CD8-positive, alpha-beta memory T cell (primary cell): Measurements from ENCODE around the gene SFI1. TPM values are rescaled to one million over a fixed set of nuclear protein-coding genes. Genes with fewer than 3 reads are reported as not detected.
A peak's percentile ranks its signal among the peaks of the same experiment; 100 is the strongest.

Source experiments
- CTCF ChIA-PET: fragments of 350-600 bp; sonication (Branson Sonifier 250); formaldehyde crosslinking; loops from one replicate; lab custom pipeline; 2021; ENCODE audit warnings: antibody characterized with exemption; lab: Charles Lee
- POLR2A ChIA-PET: fragments of 350-600 bp; sonication (Branson Sonifier 250); formaldehyde crosslinking; loops from one replicate; lab custom pipeline; 2021; ENCODE audit warnings: antibody characterized with exemption; lab: Charles Lee
- DNase-seq, 5 donors: peaks; one replicate each; pipeline versions ENCODE4 v3.0.0 to v3.0.0-alpha.2; 2020 to 2022; ENCODE audit warnings: mixed read lengths in 1 of 5
- H3K27ac ChIP-seq: one replicate; pipeline ENCODE4 v1.7.0; 2013; ENCODE audit warnings: low read depth, mild to moderate bottlenecking, low read length, moderate library complexity
- H3K27me3 ChIP-seq: 2 replicates; pipeline ENCODE4 v1.7.0; 2013; ENCODE audit warnings: low read length, mild to moderate bottlenecking; ENCODE audit not compliant: insufficient read depth, poor library complexity, severe bottlenecking
- H3K36me3 ChIP-seq: 2 replicates; pipeline ENCODE4 v1.7.0; 2013; ENCODE audit warnings: mild to moderate bottlenecking, low read length, moderate library complexity; ENCODE audit not compliant: insufficient read depth
- H3K4me1 ChIP-seq: 2 replicates; pipeline ENCODE4 v1.7.0; 2013; ENCODE audit warnings: mild to moderate bottlenecking, low read length, moderate library complexity; ENCODE audit not compliant: insufficient read depth
- H3K4me3 ChIP-seq: 2 replicates; pipeline ENCODE4 v1.7.0; 2013; ENCODE audit warnings: mild to moderate bottlenecking, low read length
- H3K9me3 ChIP-seq: 2 replicates; pipeline ENCODE4 v1.7.0; 2013; ENCODE audit warnings: mild to moderate bottlenecking, low read length
- H3K27ac Mint-ChIP-seq, 8 donors: one replicate each; pipeline ENCODE4 v1.8.0; 2020 to 2021; ENCODE audit warnings: mixed read lengths in 8 of 8, mild to moderate bottlenecking in 6 of 8, inconsistent platforms in 3 of 8, moderate library complexity in 3 of 8
- H3K27me3 Mint-ChIP-seq, 2 donors: one replicate each; pipeline ENCODE4 v1.8.0; 2020 to 2021; ENCODE audit warnings: mixed read lengths in 2 of 2, mild to moderate bottlenecking in 1 of 2, moderate library complexity in 1 of 2
- H3K36me3 Mint-ChIP-seq, 3 donors: one replicate each; pipeline ENCODE4 v1.8.0; 2020 to 2021; ENCODE audit warnings: mixed read lengths in 3 of 3, inconsistent platforms in 1 of 3, mild to moderate bottlenecking in 1 of 3
- H3K4me1 Mint-ChIP-seq, 3 donors: one replicate each; pipeline ENCODE4 v1.8.0; 2020 to 2021; ENCODE audit warnings: mixed read lengths in 3 of 3, inconsistent platforms in 1 of 3, mild to moderate bottlenecking in 1 of 3
- H3K4me3 Mint-ChIP-seq, 7 donors: one replicate each; pipeline ENCODE4 v1.8.0; 2020 to 2021; ENCODE audit warnings: mixed read lengths in 7 of 7, mild to moderate bottlenecking in 6 of 7, moderate library complexity in 4 of 7, inconsistent platforms in 2 of 7
- H3K9me3 Mint-ChIP-seq, 5 donors: one replicate each; pipeline ENCODE4 v1.8.0; 2020 to 2022; ENCODE audit warnings: mixed read lengths in 5 of 5, mild to moderate bottlenecking in 3 of 5, moderate library complexity in 2 of 5, inconsistent platforms in 1 of 5
- polyA plus RNA-seq: library from polyadenylated mRNA; unstranded; fragments of 300-500 nt; fragmentation: Illumina TruSeq; gene quantifications from one replicate; pipeline ENCODE4 v1.2.3, GENCODE V29; 2021
- total RNA-seq, 2 experiments: library from RNA; stranded (reverse); gene quantifications; one replicate each; pipeline ENCODE4 v1.2.3, GENCODE V29; 2021

SFI1 gene
- total and polyA plus RNA-seq, 3 experiments from 2014 or later = 34.8 to 129 (median 119) TPM

DNA sequence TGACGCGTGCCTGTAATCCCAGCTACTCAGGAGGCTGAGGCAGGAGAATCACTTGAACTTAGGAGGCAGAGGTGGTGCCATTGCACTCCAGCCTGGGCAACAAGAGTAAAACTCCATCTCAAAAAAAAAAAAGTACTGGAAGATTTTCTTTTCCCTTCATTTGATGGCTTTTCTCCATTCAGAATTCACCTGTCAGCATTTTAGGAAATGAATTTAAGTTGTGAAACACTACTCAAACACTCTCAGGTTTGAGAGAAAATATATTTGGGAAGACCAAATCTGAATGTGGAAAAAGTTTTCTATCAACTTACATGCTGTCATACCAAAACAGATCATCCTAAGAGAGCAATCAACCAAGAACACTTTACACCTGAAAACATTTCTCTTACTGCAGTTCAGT is 9.4 kb upstream of the SFI1 start:
- no peak overlapping the region for H3K4me3 ChIP-seq
- Mint-ChIP-seq H3K27me3 (no peaks in the 10 kb centered on the region), H3K27ac (peak overlapping the region in 5 of 8 donors; percentile 12 to 85 (median 50)), H3K4me1 (peaks cover 44 to 67% (median 55%) of the 10 kb centered on the region in 3 donors), H3K36me3 (peaks cover 6 to 53% (median 11%) of the 10 kb centered on the region in 3 donors), H3K4me3 (peak overlapping the region in 2 of 7 donors; percentile 40 to 73), H3K9me3 (no peaks in the 10 kb centered on the region)
- peaks cover 3% of the 10 kb centered on the region for H3K36me3 ChIP-seq
- H3K27ac ChIP-seq = no peak overlapping the region
- POLR2A ChIA-PET = no interaction called here
- CTCF ChIA-PET = no interaction called here
- no peaks in the 10 kb centered on the region for H3K9me3 ChIP-seq
- no peaks in the 10 kb centered on the region for H3K27me3 ChIP-seq
- H3K4me1 ChIP-seq = peaks cover 28% of the 10 kb centered on the region
- DNase-seq = no peak

DNA sequence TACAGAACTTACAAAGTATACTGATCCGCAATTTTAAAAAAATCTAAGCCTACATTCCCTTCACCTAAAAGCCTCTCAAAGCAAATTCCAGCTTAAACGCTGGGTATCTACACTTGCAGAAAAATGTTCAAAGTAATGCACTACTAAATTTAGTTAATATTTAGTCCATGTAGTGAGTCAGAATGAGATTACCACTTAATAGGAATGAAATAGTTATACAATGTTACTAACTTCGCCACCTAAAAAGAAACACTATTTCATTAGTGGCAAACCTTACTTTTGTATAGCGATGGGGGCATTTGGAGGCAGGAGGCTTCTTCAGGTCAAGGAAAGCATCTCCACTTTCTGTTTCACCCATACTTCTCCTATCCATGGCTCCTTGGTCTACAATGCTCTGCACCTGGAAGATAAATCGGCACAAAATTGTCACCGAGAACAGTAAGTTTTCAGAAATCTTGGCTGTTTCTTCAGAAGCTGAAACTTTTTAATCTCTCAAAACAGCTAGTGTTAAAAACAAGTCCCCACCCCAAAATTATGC is 7.9 kb upstream of the SFI1 start:
- ChIA-PET POLR2A (interaction anchor here (0.6 to 3.0 kb wide), 4 partner anchors 142 to 519 kb away, joined by 3 to 7 read pairs (median 3); partner anchors contain the start of genes RNF185 and TUG1), CTCF (interaction anchor here (0.9 to 1.3 kb wide), 3 partner anchors 37 to 146 kb away, joined by 3 read pairs; no protein-coding TSS in a partner anchor)
- Histone ChIP-seq H3K9me3 (no peaks in the 10 kb centered on the region), H3K27me3 (no peaks in the 10 kb centered on the region), H3K27ac (peak overlapping the region; percentile 27), H3K4me1 (peaks cover 28% of the 10 kb centered on the region), H3K36me3 (no peaks in the 10 kb centered on the region), H3K4me3 (peak overlapping the region; percentile 50)
- no peak for DNase-seq
- peaks cover 6 to 40% (median 10%) of the 10 kb centered on the region in 3 donors for H3K36me3 Mint-ChIP-seq
- peaks cover 43 to 54% (median 52%) of the 10 kb centered on the region in 3 donors for H3K4me1 Mint-ChIP-seq
- no peaks in the 10 kb centered on the region for H3K9me3 Mint-ChIP-seq
- peak overlapping the region; percentile 82 to 96 (median 86) for H3K27ac Mint-ChIP-seq
- H3K27me3 Mint-ChIP-seq = no peaks in the 10 kb centered on the region
- H3K4me3 Mint-ChIP-seq = peak overlapping the region; percentile 80 to 93 (median 85)

DNA sequence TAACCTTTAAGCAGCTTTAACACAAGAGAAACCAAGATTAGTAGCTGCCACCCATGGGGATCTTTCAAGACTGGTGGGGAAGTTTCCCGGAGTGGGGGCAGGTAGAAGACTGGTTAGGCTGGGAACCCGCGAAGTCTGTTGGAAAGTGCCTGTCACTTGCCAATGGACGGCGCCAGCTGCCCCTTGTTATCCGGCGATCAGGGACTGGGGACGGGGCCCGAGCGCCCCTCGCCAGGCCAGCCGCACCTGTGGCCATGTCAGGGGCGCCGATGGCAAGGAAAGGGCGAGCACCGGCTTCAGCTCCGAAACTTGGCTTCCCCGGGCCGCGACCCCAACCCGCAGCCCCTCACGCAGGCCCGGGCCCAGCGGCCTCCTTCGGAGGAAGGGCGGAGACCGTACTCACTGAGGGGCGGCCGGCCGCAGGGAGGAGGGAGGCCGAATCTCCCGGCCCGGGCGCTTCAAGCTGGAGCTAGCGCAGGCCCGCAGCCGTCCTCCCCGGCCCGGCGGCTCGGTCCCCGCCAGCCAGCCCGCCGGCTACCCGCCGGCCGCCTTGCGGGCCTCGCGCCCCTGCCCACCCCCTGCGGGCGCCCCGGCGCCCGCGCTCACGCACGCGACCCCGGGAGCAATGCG is 7.2 kb upstream of the SFI1 start:
- Histone ChIP-seq H3K27me3 (no peaks in the 10 kb centered on the region), H3K9me3 (no peaks in the 10 kb centered on the region), H3K4me3 (peak overlapping the region; percentile 50), H3K36me3 (no peaks in the 10 kb centered on the region), H3K4me1 (peaks cover 28% of the 10 kb centered on the region), H3K27ac (peak overlapping the region; percentile 27)
- ChIA-PET CTCF (interaction anchor here (0.9 to 1.3 kb wide), 3 partner anchors 37 to 145 kb away, joined by 3 read pairs; no protein-coding TSS in a partner anchor), POLR2A (interaction anchor here (0.6 to 3.0 kb wide), 5 partner anchors 56 to 520 kb away, joined by 3 to 7 read pairs (median 3); partner anchors contain the start of genes RNF185 and TUG1)
- no peaks in the 10 kb centered on the region for H3K27me3 Mint-ChIP-seq
- peak; percentile 14 to 48 (median 20) for DNase-seq
- H3K9me3 Mint-ChIP-seq = no peaks in the 10 kb centered on the region
- peaks cover 40 to 51% (median 45%) of the 10 kb centered on the region in 3 donors for H3K4me1 Mint-ChIP-seq
- peak overlapping the region; percentile 80 to 93 (median 87) for H3K4me3 Mint-ChIP-seq
- H3K27ac Mint-ChIP-seq = peak overlapping the region; percentile 82 to 96 (median 86)
- peaks cover 6 to 34% (median 7%) of the 10 kb centered on the region in 3 donors for H3K36me3 Mint-ChIP-seq

DNA sequence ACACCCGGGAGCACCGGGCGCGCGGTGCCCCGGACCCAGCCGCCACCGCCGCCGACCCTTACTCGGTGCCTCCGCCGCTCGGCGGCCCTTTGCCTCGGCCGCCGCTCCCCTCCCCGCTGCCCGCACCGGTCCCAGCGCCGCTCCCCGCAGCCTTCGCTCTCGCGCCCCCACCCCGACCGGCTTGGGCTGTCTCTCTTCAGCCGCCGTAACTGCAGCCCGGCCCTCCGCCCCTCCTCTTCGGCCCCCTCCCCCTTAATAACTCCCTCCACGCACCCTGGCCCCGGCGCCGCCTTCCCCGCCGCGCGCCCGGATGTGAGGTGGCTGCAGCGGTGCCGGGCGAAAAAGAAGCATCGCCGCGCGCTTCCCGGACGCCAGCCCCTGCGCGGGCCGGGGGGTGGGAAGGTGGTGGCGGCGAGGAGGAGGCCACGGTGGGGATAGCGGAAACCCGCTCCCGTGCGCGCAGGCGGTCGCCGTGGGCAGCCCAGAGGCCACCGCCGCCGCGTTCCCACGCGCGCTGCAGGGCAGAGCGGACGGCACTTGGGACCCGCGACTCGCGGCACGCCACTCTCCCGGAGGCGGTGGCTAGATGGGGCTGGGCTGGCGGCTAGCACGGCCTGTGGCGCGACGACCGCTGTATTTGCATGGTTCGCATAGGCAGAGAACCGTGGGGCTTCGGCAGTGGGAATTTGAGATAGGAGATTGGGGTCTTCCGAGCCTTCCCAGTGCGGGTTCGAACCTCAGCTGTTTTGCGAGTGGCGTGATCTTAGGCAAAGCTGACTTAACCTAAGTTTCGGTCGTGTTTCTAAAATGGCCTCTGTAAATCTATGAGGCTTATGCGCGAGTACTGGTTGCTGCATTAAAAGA is 6.5 kb upstream of the SFI1 start, which contains the start of gene EIF4ENIF1:
TSS of gene EIF4ENIF1 (minus strand) at position 211 of the 864 bp plus-strand sequence. CDS start 1,124 bp downstream, outside the sequence.
- peaks cover 3 to 26% (median 4%) of the 10 kb centered on the region in 3 donors for H3K36me3 Mint-ChIP-seq
- ChIA-PET CTCF (no interaction called here), POLR2A (interaction anchor here (0.5 to 3.0 kb wide), 4 partner anchors 25 to 258 kb away, joined by 3 to 7 read pairs (median 4); no protein-coding TSS in a partner anchor)
- DNase-seq = peak; percentile 73 to 88 (median 86)
- Histone ChIP-seq H3K9me3 (no peaks in the 10 kb centered on the region), H3K36me3 (no peaks in the 10 kb centered on the region), H3K27me3 (no peaks in the 10 kb centered on the region), H3K27ac (peak within 1 kb of the TSS; percentile 87), H3K4me3 (peak within 1 kb of the TSS; percentile 76), H3K4me1 (peaks cover 34% of the 10 kb centered on the region)
- peak within 1 kb of the TSS; percentile 95 to 100 (median 99) for H3K27ac Mint-ChIP-seq
- peak within 1 kb of the TSS; percentile 90 to 99 (median 93) for H3K4me3 Mint-ChIP-seq
- H3K4me1 Mint-ChIP-seq = peaks cover 39 to 48% (median 39%) of the 10 kb centered on the region in 3 donors
- no peaks in the 10 kb centered on the region for H3K9me3 Mint-ChIP-seq
- H3K27me3 Mint-ChIP-seq = no peaks in the 10 kb centered on the region

DNA sequence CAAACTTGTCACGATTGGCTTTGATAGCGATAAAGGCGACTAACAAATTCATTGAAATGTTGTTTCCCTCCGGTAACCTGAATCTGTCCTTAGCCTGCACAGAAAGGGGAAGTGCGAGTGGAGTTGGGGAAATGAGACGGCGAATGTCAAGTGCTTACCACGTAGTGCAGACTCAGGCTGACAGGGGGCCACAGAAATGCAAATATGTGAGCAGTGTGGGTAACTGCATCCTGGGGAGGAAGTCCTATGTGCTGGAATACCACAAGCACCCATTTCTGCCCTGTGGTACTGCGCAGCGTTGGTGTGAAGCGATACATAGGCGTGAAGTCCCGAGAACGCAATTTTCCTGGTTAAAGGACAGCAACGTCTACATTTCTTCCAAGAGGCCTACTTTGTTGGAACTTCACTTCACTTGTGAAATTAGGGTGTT is 5.8 kb upstream of the SFI1 start:
- Histone ChIP-seq H3K9me3 (no peaks in the 10 kb centered on the region), H3K27ac (peak overlapping the region; percentile 87), H3K27me3 (no peaks in the 10 kb centered on the region), H3K36me3 (no peaks in the 10 kb centered on the region), H3K4me3 (peak overlapping the region; percentile 76), H3K4me1 (peaks cover 39% of the 10 kb centered on the region)
- DNase-seq = peak; percentile 41 to 78 (median 68)
- Mint-ChIP-seq H3K36me3 (peaks cover 0 to 19% (median 0%) of the 10 kb centered on the region in 3 donors), H3K9me3 (no peaks in the 10 kb centered on the region), H3K4me1 (peaks cover 33 to 41% (median 33%) of the 10 kb centered on the region in 3 donors), H3K27ac (peak overlapping the region; percentile 95 to 100 (median 99)), H3K27me3 (no peaks in the 10 kb centered on the region), H3K4me3 (peak overlapping the region; percentile 90 to 99 (median 93))
- CTCF ChIA-PET = interaction anchor here (1.0 to 1.4 kb wide), 2 partner anchors 40 to 140 kb away, joined by 3 read pairs; no protein-coding TSS in a partner anchor
- POLR2A ChIA-PET = interaction anchor here (0.5 to 3.0 kb wide), 3 partner anchors 26 to 258 kb away, joined by 3 to 7 read pairs (median 5); no protein-coding TSS in a partner anchor

DNA sequence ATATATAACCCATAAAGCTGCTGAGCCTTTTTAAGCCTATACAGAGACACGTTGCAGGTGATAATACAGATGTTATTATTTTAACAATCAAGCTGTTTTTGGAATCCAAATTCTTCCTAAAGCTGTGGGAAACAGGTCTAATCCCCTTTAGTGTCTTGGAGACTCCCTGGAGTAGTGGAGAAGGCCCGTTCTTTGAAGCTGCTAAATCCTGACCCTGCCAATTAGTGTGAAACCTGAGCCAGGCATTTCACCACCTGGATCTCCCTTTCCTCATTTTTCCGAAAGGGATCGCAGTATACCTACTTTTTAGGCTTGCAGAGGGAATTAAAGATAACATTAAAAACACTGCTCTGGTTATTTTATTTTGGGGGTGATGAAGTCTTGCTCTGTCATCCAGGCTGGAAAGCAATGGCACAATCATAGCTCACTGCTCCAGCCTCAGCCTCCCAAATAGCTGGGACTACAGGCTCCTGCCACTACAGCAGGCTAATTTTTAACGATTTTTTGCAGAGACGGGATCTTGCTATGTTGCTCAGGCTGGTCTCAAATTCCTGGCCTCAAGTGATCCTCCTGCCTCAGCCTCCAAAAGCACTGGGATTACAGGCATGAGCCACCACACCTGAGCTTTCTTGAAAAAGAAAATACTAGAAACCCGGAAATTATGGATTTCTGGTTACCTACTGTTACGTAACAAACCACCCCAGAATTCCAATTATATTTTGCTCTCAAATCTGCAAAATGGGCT is 4.9 kb upstream of the SFI1 start:
- Mint-ChIP-seq H3K4me1 (peaks cover 38 to 49% (median 39%) of the 10 kb centered on the region in 3 donors), H3K27me3 (peaks cover 0 to 4% of the 10 kb centered on the region in 2 donors), H3K9me3 (no peaks in the 10 kb centered on the region), H3K27ac (peak overlapping the region; percentile 95 to 100 (median 99)), H3K36me3 (peaks cover 0 to 21% (median 0%) of the 10 kb centered on the region in 3 donors), H3K4me3 (peak overlapping the region; percentile 90 to 99 (median 93))
- H3K36me3 ChIP-seq = no peaks in the 10 kb centered on the region
- H3K27ac ChIP-seq = peak overlapping the region; percentile 6
- no peaks in the 10 kb centered on the region for H3K27me3 ChIP-seq
- POLR2A ChIA-PET = interaction anchor here (0.7 to 3.0 kb wide), 3 partner anchors 9 to 201 kb away, joined by 3 to 7 read pairs (median 5); no protein-coding TSS in a partner anchor
- CTCF ChIA-PET = interaction anchor here (1.0 to 1.4 kb wide), 3 partner anchors 39 to 171 kb away, joined by 3 to 5 read pairs (median 3); partner anchors contain the start of gene PISD
- no peak for DNase-seq
- no peaks in the 10 kb centered on the region for H3K9me3 ChIP-seq
- H3K4me3 ChIP-seq = no peak overlapping the region
- H3K4me1 ChIP-seq = peaks cover 42% of the 10 kb centered on the region
